ENCODE measurements around the gene KRTAP19-6.
"Not testable (repeated sequence)": the region's sequence is repeated elsewhere in the genome, so short reads cannot be mapped to it uniquely, and the experiment has no call there.

KRTAP19-6 gene

GRCh38 chr21:30505621-30506205, 36.0 kb downstream of the KRTAP19-6 start:
- DNase-seq; H3K27ac Mint-ChIP-seq; H3K36me3 Mint-ChIP-seq (ENCODE audit: low read depth); H3K4me3 Mint-ChIP-seq; H3K9me3 Mint-ChIP-seq; H3K4me1 Mint-ChIP-seq (ENCODE audit: low read depth): not testable (repeated sequence)
- peaks cover 10% of the 10 kb centered on the region for H3K27me3 Mint-ChIP-seq

- H3K9me3 Mint-ChIP-seq = no peaks in the 10 kb centered on the region
- H3K36me3 Mint-ChIP-seq (ENCODE audit: low read depth) = no peaks in the 10 kb centered on the region
- H3K4me1 Mint-ChIP-seq (ENCODE audit: low read depth) = no peaks in the 10 kb centered on the region
- H3K27ac Mint-ChIP-seq = no peak within 1 kb of the TSS
- H3K27me3 Mint-ChIP-seq = peaks cover 10% of the 10 kb centered on the region
- no peak for DNase-seq
- H3K4me3 Mint-ChIP-seq = no peak within 1 kb of the TSS
These were observed 39.6 kb downstream of the KRTAP19-6 start, which contains the start of gene KRTAP19-5 for GRCh38 chr21:30502041-30502440. Gene KRTAP19-5 (minus strand): TSS chr21:30502141. CDS start chr21:30502090, 51 bp downstream.

- Mint-ChIP-seq H3K36me3 (ENCODE audit: low read depth) (no peaks in the 10 kb centered on the region), H3K4me1 (ENCODE audit: low read depth) (no peaks in the 10 kb centered on the region), H3K27ac (no peak within 1 kb of the TSS), H3K27me3 (no peaks in the 10 kb centered on the region), H3K4me3 (no peak within 1 kb of the TSS), H3K9me3 (no peaks in the 10 kb centered on the region)
- DNase-seq = no peak
These were observed 44.6 kb downstream of the KRTAP19-6 start, which contains the start of gene KRTAP19-4 for GRCh38 chr21:30497065-30497464. Gene KRTAP19-4 (minus strand): TSS chr21:30497165. CDS start chr21:30497110, 55 bp downstream.

GRCh38 chr21:30491963-30492428, 49.7 kb downstream of the KRTAP19-6 start, which contains the start of gene KRTAP19-3:
Gene KRTAP19-3 (minus strand): TSS chr21:30492013. CDS start chr21:30491957, 56 bp downstream.
- no peaks in the 10 kb centered on the region for H3K36me3 Mint-ChIP-seq (ENCODE audit: low read depth)
- no peak for DNase-seq
- peaks cover 3% of the 10 kb centered on the region for H3K9me3 Mint-ChIP-seq
- no peak within 1 kb of the TSS for H3K27ac Mint-ChIP-seq
- no peak within 1 kb of the TSS for H3K4me3 Mint-ChIP-seq
- H3K4me1 Mint-ChIP-seq (ENCODE audit: low read depth) = no peaks in the 10 kb centered on the region
- peaks cover 2% of the 10 kb centered on the region for H3K27me3 Mint-ChIP-seq
